IMR-90 (cell line): ENCODE data around the gene ADGRV1. TPM values are rescaled to one million over a fixed set of nuclear protein-coding genes. Genes with fewer than 3 reads are reported as not detected.

ENCODE experiments used
- ATAC-seq: fragments of 200-7000 bp; cut with Tn5 transposase; 2 replicates; pipeline ENCODE4 v1.9.1; 2020; ENCODE audit warnings: low read depth, mild to moderate bottlenecking, moderate library complexity
- BruUV-seq: library from RNA; stranded (reverse); fragments of 400-500 nt; replicated peaks from 2 replicates; lab custom pipeline; 2021; lab: Mats Ljungman, UMichigan
- CTCF ChIA-PET: fragments of 300-600 bp; formaldehyde crosslinking; extraction: SDS; loops from one replicate; lab custom pipeline; 2021; ENCODE audit warnings: antibody characterized with exemption; lab: Yijun Ruan, JAX
- POLR2A ChIA-PET: fragments of 300-600 bp; sonication (Branson Sonifier 250); formaldehyde crosslinking; loops from one replicate; lab custom pipeline; 2022; ENCODE audit warnings: antibody characterized with exemption; ENCODE audit not compliant: unreplicated experiment; lab: Charles Lee
- DNase-seq: peaks from one replicate; pipeline ENCODE4 v3.0.0; 2013
- H2AFZ ChIP-seq: replicated peaks from 2 replicates; pipeline ENCODE3; 2013; ENCODE audit warnings: low read length, mild to moderate bottlenecking; ENCODE audit not compliant: poor library complexity
- H2AK5ac ChIP-seq: 2 replicates; pipeline ENCODE4 v1.6.1; 2013; ENCODE audit warnings: low read depth, low read length, inconsistent platforms
- H2AK9ac ChIP-seq: replicated peaks from 2 replicates; pipeline ENCODE3; 2013; ENCODE audit warnings: mild to moderate bottlenecking, low read depth, low read length, moderate library complexity; ENCODE audit not compliant: poor library complexity
- H2BK120ac ChIP-seq: 2 replicates; pipeline ENCODE4 v1.6.1; 2013; ENCODE audit warnings: low read depth, low read length, inconsistent platforms
- H2BK15ac ChIP-seq: 3 replicates; pipeline ENCODE4 v1.6.1; 2013; ENCODE audit warnings: low read depth, low read length, inconsistent platforms
- H2BK20ac ChIP-seq: 2 replicates; pipeline ENCODE4 v1.6.1; 2013; ENCODE audit warnings: low read depth, mild to moderate bottlenecking, inconsistent platforms, low read length, moderate library complexity
- H2BK5ac ChIP-seq: 2 replicates; pipeline ENCODE4 v1.6.1; 2013; ENCODE audit warnings: mild to moderate bottlenecking, low read depth, low read length, inconsistent platforms; ENCODE audit not compliant: poor library complexity, severe bottlenecking
- H3K14ac ChIP-seq: replicated peaks from 2 replicates; pipeline ENCODE4 v1.6.1; 2013; ENCODE audit warnings: low read depth, low read length, inconsistent platforms
- H3K18ac ChIP-seq: 2 replicates; pipeline ENCODE4 v1.6.1; 2013; ENCODE audit warnings: low read depth, low read length, control low read depth
- H3K23ac ChIP-seq: 2 replicates; pipeline ENCODE4 v1.6.1; 2013; ENCODE audit warnings: low read depth, low read length, inconsistent platforms
- H3K27ac ChIP-seq: 2 replicates; pipeline ENCODE4 v1.5.1; 2013; ENCODE audit warnings: mild to moderate bottlenecking, control low read depth, low read length; ENCODE audit not compliant: insufficient read depth
- H3K27me3 ChIP-seq: 2 replicates; pipeline ENCODE4 v1.6.1; 2013; ENCODE audit warnings: low read length; ENCODE audit not compliant: control insufficient read depth, insufficient read depth
- H3K36me3 ChIP-seq: 2 replicates; pipeline ENCODE4 v1.6.1; 2013; ENCODE audit warnings: low read length, mixed read lengths; ENCODE audit not compliant: control insufficient read depth, insufficient read depth
- H3K4ac ChIP-seq: 2 replicates; pipeline ENCODE4 v1.6.1; 2013; ENCODE audit warnings: low read depth, low read length, inconsistent platforms
- H3K4me1 ChIP-seq: 2 replicates; pipeline ENCODE4 v1.6.1; 2013; ENCODE audit warnings: low read length, mixed read lengths; ENCODE audit not compliant: control insufficient read depth, insufficient read depth
- H3K4me2 ChIP-seq: 2 replicates; pipeline ENCODE4 v1.6.1; 2013; ENCODE audit warnings: low read depth, mild to moderate bottlenecking, control low read depth, low read length, moderate library complexity
- H3K4me3 ChIP-seq: 2 replicates; pipeline ENCODE4 v1.5.1; 2013; ENCODE audit warnings: low read depth, mild to moderate bottlenecking, control low read depth, low read length, moderate library complexity; ENCODE audit not compliant: insufficient read depth
- H3K56ac ChIP-seq: 2 replicates; pipeline ENCODE4 v1.6.1; 2013; ENCODE audit warnings: low read length, inconsistent platforms; ENCODE audit not compliant: insufficient read depth; ENCODE audit errors: extremely low read depth
- H3K79me1 ChIP-seq, 2 experiments: 2 replicates each; pipeline ENCODE4 v1.6.1; 2013; ENCODE audit warnings: low read length in 2 of 2, inconsistent platforms in 1 of 2, low read depth in 1 of 2
- H3K9ac ChIP-seq: 2 replicates; pipeline ENCODE4 v1.6.1; 2013; ENCODE audit warnings: low read depth, low read length, control low read depth
- H3K9me1 ChIP-seq: 2 replicates; pipeline ENCODE4 v1.6.1; 2013; ENCODE audit warnings: low read length, inconsistent platforms; ENCODE audit not compliant: insufficient read depth
- H3K9me3 ChIP-seq: 2 replicates; pipeline ENCODE4 v1.6.1; 2013; ENCODE audit warnings: low read length; ENCODE audit not compliant: control insufficient read depth, insufficient read depth
- H4K20me1 ChIP-seq: 2 replicates; pipeline ENCODE4 v1.6.1; 2013; ENCODE audit warnings: low read length, inconsistent platforms; ENCODE audit not compliant: insufficient read depth
- H4K5ac ChIP-seq: 2 replicates; pipeline ENCODE4 v1.6.1; 2013; ENCODE audit warnings: mild to moderate bottlenecking, low read depth, low read length, control low read depth
- H4K8ac ChIP-seq, 2 experiments: 2 replicates each; pipeline ENCODE4 v1.6.1; 2013; ENCODE audit warnings: low read depth in 2 of 2, low read length in 2 of 2, control low read depth in 1 of 2, inconsistent platforms in 1 of 2
- H4K91ac ChIP-seq: 2 replicates; pipeline ENCODE4 v1.6.1; 2013; ENCODE audit warnings: low read depth, low read length, inconsistent platforms; ENCODE audit not compliant: insufficient read depth
- FOS ChIP-seq: fragments of 150-350 bp; IDR thresholded peaks from 2 replicates; pipeline ENCODE4 v1.6.1; 2016; ENCODE audit warnings: low read depth, low read length
- RAD21 ChIP-seq: IDR thresholded peaks from 2 replicates; pipeline ENCODE4 v1.6.1; 2012; ENCODE audit warnings: low read length, improper control_type of control experiment
- SMC3 ChIP-seq: fragments of 150-350 bp; IDR thresholded peaks from 2 replicates; pipeline ENCODE4 v1.6.1; 2016; ENCODE audit warnings: low read depth, mild to moderate bottlenecking, antibody characterized with exemption, low read length, moderate library complexity
- WGBS, 2 experiments: methylation state at CpG; one replicate each; pipeline versions ENCODE4 v1.1.5 to v1.1.7; 2013; ENCODE audit warnings: missing lambda C conversion rate in 2 of 2; ENCODE audit not compliant: insufficient read length in 1 of 2; ENCODE audit errors: extremely low coverage in 2 of 2; 5-methylcytosine and 5-hydroxymethylcytosine counted together
- dilution Hi-C: fragments of 300-500 bp; cut with HindIII; formaldehyde crosslinking; loops from one replicate; pipeline ENCODE4 v1.14.3; 2018; ENCODE audit warnings: low sequenced_read_pairs; ENCODE audit not compliant: unreplicated experiment
- in situ Hi-C: fragments of 300-500 bp; cut with MboI; formaldehyde crosslinking; loops from 3 replicates; pipeline ENCODE4 v1.14.3; 2019; ENCODE audit warnings: low sequenced_read_pairs, inconsistent platforms, mixed read lengths
- intact Hi-C: fragments of 100-400 bp; cut with micrococcal nuclease; formaldehyde crosslinking; loops from 2 replicates; pipeline ENCODE4 v1.10.0; 2022
- polyA plus RNA-seq, 3 experiments: library from polyadenylated mRNA; depleted of rRNA; stranded (reverse); fragments of >200 nt; gene quantifications; 2 replicates each; pipeline ENCODE4 v1.2.3, GENCODE V29; 2012; ENCODE audit warnings: low replicate concordance in 1 of 3
- total RNA-seq: library from RNA; depleted of rRNA; stranded (reverse); fragments of >200 nt; gene quantifications from 2 replicates; pipeline ENCODE4 v1.2.3, GENCODE V29; 2012
- TF ChIP-seq, protein P1 (sequence below): conservative IDR thresholded peaks from 2 replicates; pipeline ENCODE4 v1.5.1; 2012; ENCODE audit warnings: mild to moderate bottlenecking, low read depth, low read length, improper control_type of control experiment

The ADGRV1 gene
- total and polyA plus RNA-seq, 2 of the 4 experiments (the other 2 are of a cell fraction), result under 0.01 TPM; not detected in 1

DNA sequence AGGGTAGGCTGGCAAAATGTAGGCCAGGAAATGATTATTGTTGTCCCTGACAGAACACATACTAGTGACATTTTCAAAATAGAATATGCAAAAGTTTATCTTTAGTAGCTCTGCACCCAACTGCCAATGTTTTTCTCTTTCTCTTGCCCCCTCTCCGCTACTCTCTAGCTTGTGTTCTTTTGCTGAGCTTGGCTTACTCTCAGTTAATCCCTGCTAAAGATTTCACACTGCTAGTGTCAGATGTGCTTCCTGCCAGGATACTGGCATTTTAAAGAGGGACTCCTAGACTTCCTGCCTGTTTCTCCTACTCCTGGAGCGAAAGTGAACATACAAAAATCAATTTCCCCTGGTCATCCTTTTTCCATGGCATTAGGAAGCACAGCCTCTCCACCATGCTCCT, 564.1 kb downstream of the ADGRV1 start:
- H3K14ac ChIP-seq, result no peak overlapping the region
- H2BK5ac ChIP-seq, result no peak overlapping the region
- no peak overlapping the region for H4K91ac ChIP-seq
- peak overlapping the region; percentile 38; the same call in 1 of the 2 replicates for H2BK20ac ChIP-seq
- peaks cover 14% of the 10 kb centered on the region for H3K4me1 ChIP-seq
- H3K27me3 ChIP-seq, result no peaks in the 10 kb centered on the region
- dilution Hi-C loops (no loop called here), intact Hi-C loops (no loop called here), in situ Hi-C loops (no loop called here)
- H4K5ac ChIP-seq, result no peak overlapping the region
- no peaks in the 10 kb centered on the region for H3K36me3 ChIP-seq
- no peak overlapping the region for H3K4ac ChIP-seq
- POLR2A ChIA-PET, result no interaction called here
- DNase-seq, result no peak
- TF ChIP-seq RAD21 (no peak), FOS (no peak), SMC3 (no peak)
- TF ChIP-seq, protein P1, sequence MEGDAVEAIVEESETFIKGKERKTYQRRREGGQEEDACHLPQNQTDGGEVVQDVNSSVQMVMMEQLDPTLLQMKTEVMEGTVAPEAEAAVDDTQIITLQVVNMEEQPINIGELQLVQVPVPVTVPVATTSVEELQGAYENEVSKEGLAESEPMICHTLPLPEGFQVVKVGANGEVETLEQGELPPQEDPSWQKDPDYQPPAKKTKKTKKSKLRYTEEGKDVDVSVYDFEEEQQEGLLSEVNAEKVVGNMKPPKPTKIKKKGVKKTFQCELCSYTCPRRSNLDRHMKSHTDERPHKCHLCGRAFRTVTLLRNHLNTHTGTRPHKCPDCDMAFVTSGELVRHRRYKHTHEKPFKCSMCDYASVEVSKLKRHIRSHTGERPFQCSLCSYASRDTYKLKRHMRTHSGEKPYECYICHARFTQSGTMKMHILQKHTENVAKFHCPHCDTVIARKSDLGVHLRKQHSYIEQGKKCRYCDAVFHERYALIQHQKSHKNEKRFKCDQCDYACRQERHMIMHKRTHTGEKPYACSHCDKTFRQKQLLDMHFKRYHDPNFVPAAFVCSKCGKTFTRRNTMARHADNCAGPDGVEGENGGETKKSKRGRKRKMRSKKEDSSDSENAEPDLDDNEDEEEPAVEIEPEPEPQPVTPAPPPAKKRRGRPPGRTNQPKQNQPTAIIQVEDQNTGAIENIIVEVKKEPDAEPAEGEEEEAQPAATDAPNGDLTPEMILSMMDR, result no peak
- H2AK5ac ChIP-seq, result no peak overlapping the region
- peaks cover 4% of the 10 kb centered on the region; the same call in 1 of the 2 replicates for H3K9me1 ChIP-seq
- no peak overlapping the region for H2BK15ac ChIP-seq
- H3K23ac ChIP-seq, result no peak overlapping the region
- H3K4me3 ChIP-seq, result no peak overlapping the region
- no peak overlapping the region for H2BK120ac ChIP-seq
- no peak overlapping the region for H3K9ac ChIP-seq
- no peak overlapping the region for H3K27ac ChIP-seq
- no peaks in the 10 kb centered on the region for H4K20me1 ChIP-seq
- no peak overlapping the region for H3K56ac ChIP-seq
- no peak overlapping the region for H4K8ac ChIP-seq
- no peak overlapping the region for H3K18ac ChIP-seq
- H3K4me2 ChIP-seq, result no peak overlapping the region
- CTCF ChIA-PET, result no interaction called here
- H2AK9ac ChIP-seq, result no peak overlapping the region
- no peak for ATAC-seq
- no TSS peak for BruUV-seq
- no peaks in the 10 kb centered on the region for H3K9me3 ChIP-seq
- H3K79me1 ChIP-seq, result no peaks in the 10 kb centered on the region
- H2AFZ ChIP-seq, result no peak overlapping the region
- 100% methylated on average over 1 of the region's 2 CpGs; no CpG with 5 or more reads in 1 of the 2 experiments for WGBS, 2 experiments
